ENCODE data around the gene PRKAR1B.
"Not testable (repeated sequence)": the region's sequence is repeated elsewhere in the genome, so short reads cannot be mapped to it uniquely, and the experiment has no call there.

PRKAR1B gene

DNA sequence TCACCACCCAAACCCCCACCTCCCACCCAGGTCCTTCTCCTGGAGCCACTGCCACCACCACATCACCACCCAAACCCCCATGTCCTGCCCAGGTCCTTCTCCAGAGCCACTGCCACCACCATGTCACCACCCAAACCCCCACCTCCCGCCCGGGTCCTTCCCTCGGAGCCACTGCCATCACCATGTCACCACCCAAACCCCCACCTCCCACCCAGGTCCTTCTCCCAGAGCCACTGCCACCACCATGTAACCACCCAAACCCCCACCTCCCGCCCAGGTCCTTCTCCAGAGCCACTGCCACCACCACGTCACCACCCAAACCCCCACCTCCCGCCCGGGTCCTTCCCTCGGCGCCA, 175.5 kb downstream of the PRKAR1B start:
- DNase-seq = not testable (repeated sequence)

GRCh38 chr7:550881-551614, 176.0 kb downstream of the PRKAR1B start:
- DNase-seq = no peak

- DNase-seq = no peak
Measured at GRCh38 chr7:549891-550625, 177.0 kb downstream of the PRKAR1B start.

- no peak for DNase-seq
Measured at GRCh38 chr7:549066-549890, 177.8 kb downstream of the PRKAR1B start.

GRCh38 chr7:548401-548800, 178.7 kb downstream of the PRKAR1B start:
- DNase-seq = no peak

DNA sequence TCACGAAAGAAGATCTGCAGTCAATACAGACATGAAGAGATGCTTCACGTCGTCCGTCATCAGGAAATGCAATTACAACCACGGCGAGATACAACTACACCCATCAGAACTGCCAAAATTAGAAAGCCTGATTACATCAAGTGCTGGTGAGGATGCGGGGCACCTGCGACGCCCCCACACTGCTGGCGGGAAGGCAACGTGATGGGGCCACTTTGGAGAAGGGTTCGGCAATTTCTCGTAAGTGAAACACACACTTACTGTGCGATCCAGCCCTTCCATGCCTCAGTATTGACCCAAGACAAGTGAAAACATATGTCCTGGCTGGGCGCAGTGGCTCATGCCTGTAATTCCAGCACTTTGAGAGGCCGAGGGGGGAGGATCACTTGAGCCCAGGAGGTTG, 181.6 kb downstream of the PRKAR1B start:
- DNase-seq = no peak

DNA sequence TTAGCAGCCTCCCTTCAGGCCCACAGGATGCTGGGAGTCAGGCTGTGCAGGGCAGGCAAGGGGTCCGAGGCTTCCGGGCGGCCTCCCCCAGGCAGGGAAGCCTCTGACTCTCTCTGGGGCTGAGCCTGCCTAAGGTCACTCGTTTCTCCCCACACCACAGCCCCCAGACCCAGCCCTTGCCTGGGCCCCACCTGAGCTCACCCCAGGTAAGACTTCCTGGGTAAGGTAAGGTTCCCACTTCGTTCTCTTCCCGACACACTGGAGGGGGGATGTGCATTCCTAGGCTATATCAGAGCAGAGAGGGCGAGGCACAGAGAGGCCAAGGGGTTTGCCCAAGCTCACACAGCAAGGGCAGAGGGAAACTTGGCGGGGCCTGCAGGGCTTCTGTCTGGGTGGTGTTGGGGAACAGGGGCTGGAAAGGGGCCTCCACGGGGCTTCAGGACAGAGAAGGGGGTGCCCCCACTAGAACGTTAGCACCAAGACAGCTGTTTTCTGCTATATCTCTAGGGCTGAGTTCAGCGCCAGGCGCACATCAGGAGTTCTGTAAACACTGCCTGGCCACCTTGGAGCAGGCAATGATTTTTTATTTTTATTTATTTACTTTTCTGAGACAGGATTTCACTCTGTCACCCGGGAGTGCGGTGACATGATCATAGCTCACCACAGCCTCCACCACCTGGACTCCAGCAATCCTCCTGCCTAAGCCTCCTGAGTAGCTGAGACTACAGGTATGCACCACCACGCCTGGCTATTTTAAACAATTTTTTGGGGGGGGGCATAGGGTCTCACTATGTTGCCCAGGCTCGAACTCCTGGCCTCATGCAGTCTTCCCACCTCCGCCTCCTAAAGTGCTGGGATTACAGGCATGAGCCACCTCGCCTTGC, 182.5 kb downstream of the PRKAR1B start:
- no peak for DNase-seq

DNA sequence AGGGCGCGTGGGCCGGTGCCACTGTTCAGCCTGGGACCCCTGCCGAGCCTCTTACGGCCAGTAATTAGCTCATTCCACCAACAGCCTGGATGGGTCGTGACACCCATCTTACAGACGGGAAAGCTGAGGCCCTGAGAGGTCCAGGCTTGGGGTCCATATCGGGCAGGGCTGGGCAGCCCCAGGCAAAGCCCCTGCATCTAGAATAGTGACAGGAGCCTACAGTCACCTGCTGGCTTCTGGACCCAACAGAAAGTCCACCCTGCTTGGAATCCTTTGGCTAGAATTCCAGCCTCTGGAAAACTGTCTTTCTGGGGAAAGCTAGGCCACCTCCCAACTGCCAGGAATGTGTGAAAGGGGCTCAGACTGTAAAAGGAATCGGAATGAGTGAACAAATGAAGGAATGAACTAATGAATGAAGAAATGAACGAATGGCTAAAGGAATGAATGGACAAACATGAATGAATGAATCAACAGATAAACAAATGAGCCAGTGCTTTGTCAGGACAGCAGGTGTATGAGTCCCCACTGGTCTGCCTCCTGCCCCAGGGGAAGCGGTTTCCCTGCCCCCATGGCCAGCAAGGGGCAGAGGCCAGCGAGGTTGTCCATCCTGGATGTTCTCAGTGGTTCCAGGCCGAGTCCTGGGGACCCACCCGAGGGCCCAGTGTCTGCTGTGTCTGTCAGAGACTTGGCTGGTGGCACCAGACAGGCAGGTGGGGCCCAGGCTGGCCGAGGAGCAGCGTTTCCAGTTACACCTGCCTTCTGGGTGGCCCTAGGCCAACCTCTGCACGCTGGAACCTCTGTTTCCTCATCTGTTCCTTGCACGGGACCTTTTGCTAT, 183.4 kb downstream of the PRKAR1B start:
- no peak for DNase-seq

DNA sequence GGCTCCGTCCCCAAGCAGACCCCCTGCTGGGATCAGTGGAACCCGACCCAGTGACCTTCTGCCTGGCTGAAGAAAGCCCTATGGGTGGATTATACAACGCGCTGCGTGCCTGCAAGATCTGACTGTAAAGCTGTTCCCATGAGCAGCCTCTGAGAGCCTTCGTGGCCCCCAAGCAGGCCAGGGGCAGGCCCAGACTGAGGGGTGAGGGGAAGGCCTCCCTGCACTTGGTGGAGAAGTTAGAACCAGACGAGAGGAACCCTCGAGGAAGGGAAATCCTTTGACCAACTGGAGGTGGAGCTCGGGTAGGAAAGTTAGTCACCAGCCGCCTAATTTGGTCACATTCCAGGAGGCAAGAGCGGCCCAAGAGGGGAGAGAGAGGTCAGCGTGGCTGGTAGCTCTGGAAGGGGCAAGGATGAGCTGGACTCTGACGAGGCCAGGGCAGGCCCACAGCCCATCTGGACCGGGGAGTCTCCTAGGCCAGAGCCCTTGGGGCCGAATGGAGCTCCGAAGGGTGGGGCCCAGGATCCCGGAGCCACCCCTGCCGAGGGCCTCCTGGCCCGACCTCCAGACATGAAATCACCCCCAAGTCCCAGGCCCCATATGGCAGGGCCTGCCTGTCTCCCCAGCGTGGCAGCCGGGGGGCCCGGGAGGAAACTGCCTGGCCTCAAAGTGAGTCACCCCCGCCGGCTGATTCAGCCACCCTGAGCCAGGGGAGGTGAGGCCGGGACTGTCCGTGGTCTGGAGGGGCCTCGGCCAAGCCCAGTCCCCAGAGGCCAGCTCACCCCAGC, 184.2 kb downstream of the PRKAR1B start:
- DNase-seq = no peak

DNA sequence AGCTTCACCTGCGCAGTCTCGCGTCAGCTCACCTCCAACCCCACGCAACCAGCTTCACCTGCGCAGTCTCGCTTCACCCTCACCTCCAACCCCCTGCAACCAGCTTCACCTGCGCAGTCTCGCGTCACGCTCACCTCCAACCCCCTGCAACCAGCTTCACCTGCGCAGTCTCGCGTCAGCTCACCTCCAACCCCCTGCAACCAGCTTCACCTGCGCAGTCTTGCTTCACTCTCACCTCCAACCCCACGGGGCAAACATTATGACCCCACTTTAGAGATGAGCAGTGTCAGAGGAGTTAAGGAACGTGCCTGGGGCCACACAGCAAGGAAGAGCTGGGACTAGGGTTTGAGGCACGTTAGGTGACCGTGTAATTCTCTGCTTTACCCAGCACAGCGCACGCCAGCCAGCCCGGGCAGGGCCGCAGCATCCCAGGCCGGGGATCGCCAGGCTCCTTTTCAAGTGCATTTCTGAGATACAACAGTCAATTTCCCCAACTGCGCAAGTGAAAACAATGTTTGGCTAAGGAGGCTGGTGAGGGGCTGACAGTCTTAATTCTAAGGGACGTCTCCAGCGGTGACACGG, 184.9 kb downstream of the PRKAR1B start:
- DNase-seq = no peak

DNA sequence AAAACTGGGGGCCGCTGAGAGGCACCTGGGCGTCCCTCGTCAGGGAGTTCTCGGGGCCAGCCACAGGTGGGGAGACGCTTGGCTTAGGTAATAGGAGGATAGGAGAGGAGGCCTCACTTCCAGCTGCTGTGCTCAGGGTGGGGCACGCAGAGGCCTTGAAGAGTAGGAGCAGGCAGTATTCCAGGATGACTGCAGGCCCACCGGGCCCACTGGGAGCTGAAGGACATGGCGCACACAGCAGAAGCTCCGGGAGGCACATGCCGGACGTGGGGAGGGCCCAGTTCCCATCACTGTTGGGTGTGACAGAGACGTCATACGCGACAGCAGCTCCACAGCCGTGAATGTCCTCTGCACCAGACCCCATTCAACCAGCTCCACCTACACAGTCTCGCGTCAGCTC, 185.4 kb downstream of the PRKAR1B start:
- no peak for DNase-seq

- no peak for DNase-seq
Measured at GRCh38 chr7:540997-541396, 186.1 kb downstream of the PRKAR1B start.

GRCh38 chr7:540579-540978, 186.5 kb downstream of the PRKAR1B start:
- DNase-seq = no peak

DNA sequence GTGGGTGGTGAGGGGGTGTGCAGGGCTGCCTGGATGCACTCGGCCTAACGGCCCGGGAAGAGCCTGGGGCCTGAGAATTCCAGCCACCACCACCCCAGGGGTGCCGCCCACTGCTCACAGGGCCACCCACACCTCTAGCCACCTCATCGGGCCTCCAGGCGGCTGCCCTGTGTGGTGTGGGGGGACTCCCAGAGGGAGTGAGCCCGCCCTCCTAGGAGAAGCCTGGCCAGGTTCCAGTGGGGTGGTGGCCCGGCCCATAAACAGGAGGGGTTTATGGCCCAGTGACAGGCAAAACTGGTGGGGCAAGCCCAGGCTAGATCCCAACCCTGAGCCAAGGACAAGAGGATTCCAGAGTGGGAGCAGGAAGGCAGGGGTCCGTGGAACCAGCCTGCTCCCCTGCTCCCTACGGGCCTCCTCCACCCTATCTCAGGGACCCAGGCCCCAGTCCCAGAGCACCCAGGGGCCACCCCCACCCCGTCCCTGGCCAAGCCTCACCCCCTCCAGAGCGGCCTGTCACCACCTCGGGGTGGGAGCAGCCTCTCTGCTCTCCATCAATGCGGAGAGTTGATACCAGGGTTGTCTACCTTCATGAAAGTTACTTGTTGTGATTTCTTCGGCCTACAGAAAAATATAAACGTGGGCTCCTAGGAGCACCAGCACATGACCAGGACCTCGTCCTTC, 187.2 kb downstream of the PRKAR1B start:
- DNase-seq = no peak

DNA sequence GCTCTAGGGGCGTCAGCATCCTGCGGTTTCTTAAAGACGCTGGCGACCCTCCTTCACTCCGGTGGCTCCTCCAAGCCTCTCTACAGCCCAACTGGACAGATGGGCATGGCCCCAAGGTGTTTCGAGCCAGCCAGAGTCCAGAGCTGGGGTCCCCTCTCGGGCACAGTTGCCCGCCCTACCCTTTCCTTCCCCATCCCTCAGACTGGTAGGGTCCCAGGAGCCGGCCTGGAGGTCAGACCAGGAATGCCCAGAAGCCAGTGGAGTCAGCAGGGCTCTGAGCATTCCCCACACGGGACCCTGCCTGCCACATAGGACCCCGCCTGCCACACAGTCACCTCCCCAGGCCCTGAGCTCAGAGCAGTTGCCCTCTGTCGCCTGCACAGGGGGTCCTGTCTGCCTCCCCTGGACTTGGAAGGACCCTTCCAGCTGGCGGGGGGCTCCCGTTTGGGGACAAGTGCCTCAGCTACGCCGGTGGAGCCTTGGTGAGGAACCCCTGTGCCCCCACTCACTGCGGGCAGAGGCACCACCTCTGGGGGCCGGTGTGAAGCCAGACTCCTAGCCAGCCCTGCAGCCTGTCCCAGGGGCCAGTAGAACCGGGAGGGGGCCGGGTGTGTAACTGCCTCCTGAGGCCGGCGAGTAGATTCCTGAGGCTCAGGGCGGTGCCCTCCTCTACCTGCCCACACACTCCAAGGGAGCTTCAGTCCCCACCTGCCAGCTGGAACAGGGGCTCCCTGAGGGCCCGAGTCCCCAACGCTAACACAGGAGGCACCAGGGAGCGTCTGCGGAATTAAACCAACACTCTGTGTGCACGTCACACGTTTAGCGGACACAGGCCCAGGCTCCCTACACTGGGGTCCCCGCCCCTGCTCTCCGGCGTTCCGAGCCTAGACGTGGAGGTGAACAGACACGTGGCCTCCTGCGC, 188.1 kb downstream of the PRKAR1B start:
- no peak for DNase-seq

DNA sequence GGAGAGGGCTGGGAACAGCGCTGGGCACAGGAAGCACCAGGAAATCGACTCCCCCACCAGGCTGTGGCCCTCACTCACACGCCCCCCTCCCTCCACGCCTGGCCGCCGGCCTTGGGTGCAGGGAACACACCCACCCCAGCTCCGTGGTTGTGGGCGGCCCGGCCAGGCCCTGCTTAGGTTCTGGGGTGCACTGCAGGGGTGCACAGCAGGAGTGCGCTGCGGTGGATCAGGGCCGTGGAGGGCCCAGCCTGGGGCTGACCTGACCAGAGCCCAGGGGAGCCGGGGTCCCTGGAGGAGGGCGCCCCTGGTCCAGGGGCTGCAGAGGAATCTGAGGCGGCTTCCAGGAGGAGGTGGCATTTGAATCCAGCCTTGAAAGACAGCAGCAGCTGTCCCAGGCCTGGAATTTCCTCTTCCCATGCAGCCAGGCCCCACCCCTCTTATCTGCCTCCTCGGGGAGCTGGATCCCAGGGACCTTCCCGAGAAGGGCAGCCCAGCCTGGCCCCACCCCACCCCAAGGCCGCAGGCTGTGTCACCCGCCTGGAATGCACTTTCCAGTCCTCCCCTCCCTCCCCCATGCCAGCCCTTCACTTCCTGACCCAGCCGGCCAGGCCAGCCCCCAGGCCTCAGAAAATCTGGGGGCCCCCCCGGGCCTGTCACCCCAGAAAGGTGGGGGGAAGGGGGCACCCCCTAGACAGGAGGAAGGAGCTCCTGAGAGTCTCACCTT, 189.0 kb downstream of the PRKAR1B start:
- no peak for DNase-seq

DNA sequence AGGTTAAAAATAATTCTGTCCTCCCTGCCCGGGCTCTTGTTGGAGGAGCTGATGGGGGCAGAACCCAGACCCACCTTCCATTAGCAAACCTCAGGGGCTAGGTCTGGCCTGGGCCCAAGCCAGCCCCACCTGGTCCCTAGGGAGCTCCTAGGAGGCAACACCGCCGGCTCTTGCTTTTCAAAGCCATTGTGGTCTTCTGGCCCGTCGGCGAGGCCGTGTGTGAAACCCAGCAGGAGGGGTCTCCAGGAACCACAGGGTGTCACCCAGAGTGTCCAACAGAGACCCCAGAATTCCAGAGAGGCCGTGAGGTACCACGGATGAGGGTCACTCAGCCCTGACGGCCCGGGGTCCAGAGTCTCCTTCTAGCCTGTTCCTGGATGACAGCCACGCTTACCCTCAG, 190.8 kb downstream of the PRKAR1B start:
- no peak for DNase-seq

- no peak for DNase-seq
Measured at GRCh38 chr7:534959-535358, 192.1 kb downstream of the PRKAR1B start.
